ENCODE results near the gene NEK10. TPM values are rescaled to one million over a fixed set of nuclear protein-coding genes. Genes with fewer than 3 reads are reported as not detected.

NEK10 gene
- total RNA-seq, 1 experiment from 2014 or later: 1.2 TPM

DNA sequence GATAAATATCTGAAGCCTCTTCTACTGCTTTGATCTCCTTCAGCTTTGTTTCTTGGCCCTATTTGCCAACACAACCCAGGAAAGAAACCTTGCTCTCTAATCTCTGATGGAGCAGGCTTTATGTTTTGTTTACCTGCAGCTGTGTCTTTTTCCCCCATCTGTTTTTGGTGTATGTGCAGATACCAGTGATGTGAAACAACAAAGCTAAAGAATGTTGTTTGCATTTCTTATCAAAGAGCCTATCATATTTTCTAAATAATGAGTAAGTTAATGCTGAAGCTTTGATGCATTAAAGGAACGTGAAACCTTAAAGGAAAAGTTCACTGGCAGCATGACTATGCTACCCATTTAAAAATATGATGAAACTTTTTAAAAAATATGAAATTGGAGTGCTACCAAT lies 238.4 kb downstream of the NEK10 start:
- ATAC-seq: no peak
- TF ChIP-seq SP1 (IDR thresholded peaks at IDR 0.05; ENCODE audit: low read depth) (no peak), POLR2A (IDR thresholded peaks at IDR 0.05; ENCODE audit: borderline replicate concordance, extremely low read depth, insufficient read depth, insufficient read length) (no peak), ZNF274 (IDR thresholded peaks at IDR 0.05; ENCODE audit: low read depth, low read length) (no peak), FOSL1 (IDR thresholded peaks at IDR 0.05; ENCODE audit: low read depth) (no peak), SIN3A (IDR thresholded peaks at IDR 0.05; ENCODE audit: low read depth) (no peak), SRF (IDR thresholded peaks at IDR 0.05; ENCODE audit: low read depth) (no peak), RAD21 (IDR thresholded peaks at IDR 0.05; ENCODE audit: low read depth) (no peak), EZH2phosphoT487 (IDR thresholded peaks at IDR 0.05; ENCODE audit: borderline replicate concordance) (no peak)
- TF ChIP-seq, protein P1, sequence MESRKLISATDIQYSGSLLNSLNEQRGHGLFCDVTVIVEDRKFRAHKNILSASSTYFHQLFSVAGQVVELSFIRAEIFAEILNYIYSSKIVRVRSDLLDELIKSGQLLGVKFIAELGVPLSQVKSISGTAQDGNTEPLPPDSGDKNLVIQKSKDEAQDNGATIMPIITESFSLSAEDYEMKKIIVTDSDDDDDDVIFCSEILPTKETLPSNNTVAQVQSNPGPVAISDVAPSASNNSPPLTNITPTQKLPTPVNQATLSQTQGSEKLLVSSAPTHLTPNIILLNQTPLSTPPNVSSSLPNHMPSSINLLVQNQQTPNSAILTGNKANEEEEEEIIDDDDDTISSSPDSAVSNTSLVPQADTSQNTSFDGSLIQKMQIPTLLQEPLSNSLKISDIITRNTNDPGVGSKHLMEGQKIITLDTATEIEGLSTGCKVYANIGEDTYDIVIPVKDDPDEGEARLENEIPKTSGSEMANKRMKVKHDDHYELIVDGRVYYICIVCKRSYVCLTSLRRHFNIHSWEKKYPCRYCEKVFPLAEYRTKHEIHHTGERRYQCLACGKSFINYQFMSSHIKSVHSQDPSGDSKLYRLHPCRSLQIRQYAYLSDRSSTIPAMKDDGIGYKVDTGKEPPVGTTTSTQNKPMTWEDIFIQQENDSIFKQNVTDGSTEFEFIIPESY (IDR thresholded peaks at IDR 0.05; ENCODE audit: extremely low read depth, insufficient replicate concordance, low read length): no peak
- TF ChIP-seq, protein P2, sequence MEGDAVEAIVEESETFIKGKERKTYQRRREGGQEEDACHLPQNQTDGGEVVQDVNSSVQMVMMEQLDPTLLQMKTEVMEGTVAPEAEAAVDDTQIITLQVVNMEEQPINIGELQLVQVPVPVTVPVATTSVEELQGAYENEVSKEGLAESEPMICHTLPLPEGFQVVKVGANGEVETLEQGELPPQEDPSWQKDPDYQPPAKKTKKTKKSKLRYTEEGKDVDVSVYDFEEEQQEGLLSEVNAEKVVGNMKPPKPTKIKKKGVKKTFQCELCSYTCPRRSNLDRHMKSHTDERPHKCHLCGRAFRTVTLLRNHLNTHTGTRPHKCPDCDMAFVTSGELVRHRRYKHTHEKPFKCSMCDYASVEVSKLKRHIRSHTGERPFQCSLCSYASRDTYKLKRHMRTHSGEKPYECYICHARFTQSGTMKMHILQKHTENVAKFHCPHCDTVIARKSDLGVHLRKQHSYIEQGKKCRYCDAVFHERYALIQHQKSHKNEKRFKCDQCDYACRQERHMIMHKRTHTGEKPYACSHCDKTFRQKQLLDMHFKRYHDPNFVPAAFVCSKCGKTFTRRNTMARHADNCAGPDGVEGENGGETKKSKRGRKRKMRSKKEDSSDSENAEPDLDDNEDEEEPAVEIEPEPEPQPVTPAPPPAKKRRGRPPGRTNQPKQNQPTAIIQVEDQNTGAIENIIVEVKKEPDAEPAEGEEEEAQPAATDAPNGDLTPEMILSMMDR (IDR thresholded peaks at IDR 0.05 in 2 of 3, conservative IDR thresholded peaks at IDR 0.05 in 1 of 3; ENCODE audit: borderline replicate concordance in 1 of 3, insufficient read depth in 1 of 3, low read depth in 2 of 3, low read length in 2 of 3): no peak
- Histone ChIP-seq H3K9me2 (ENCODE audit: insufficient read depth) (no peaks in the 10 kb centered on the region), H3K4me3 (replicated peaks in 1 of 2; ENCODE audit: low read depth in 1 of 2, low read length in 2 of 2) (no peak overlapping the region), H2AFZ (ENCODE audit: low read depth, low read length, poor library complexity, severe bottlenecking) (no peak overlapping the region), H3K27me3 (ENCODE audit: insufficient read depth, low read length) (no peaks in the 10 kb centered on the region), H4K20me1 (ENCODE audit: insufficient read depth) (no peaks in the 10 kb centered on the region), H3K36me3 (ENCODE audit: control insufficient read depth in 1 of 2, insufficient read depth in 2 of 2, low read length in 2 of 2) (no peaks in the 10 kb centered on the region), H3K27ac (ENCODE audit: low read depth, low read length) (no peak overlapping the region), H3K79me2 (ENCODE audit: insufficient read depth, low read length) (no peaks in the 10 kb centered on the region), H3K4me2 (ENCODE audit: low read length) (no peak overlapping the region), H3K9me3 (ENCODE audit: control insufficient read depth in 1 of 2, insufficient read depth in 1 of 2, low read depth in 1 of 2, low read length in 2 of 2) (no peaks in the 10 kb centered on the region), H3K4me1 (ENCODE audit: control insufficient read depth in 1 of 2, insufficient read depth in 2 of 2, low read length in 2 of 2) (no peaks in the 10 kb centered on the region), H3K9ac (ENCODE audit: low read length) (no peak overlapping the region)
- intact Hi-C loops (cut with micrococcal nuclease): loop anchor here (5.0 kb wide), 1 partner anchor 1197 kb away; no protein-coding TSS in a partner anchor
- BruUV-seq (replicated peaks): no TSS peak
- RAD21 ChIA-PET (ENCODE audit: low non-redundant PET in 1 of 2, low total read pairs in 2 of 2, uncharacterized antibody in 2 of 2, unreplicated experiment in 2 of 2): no interaction called here
- POLR2A ChIA-PET: no interaction called here
- no peak for DNase-seq (ENCODE audit: low read depth, low spot score)
- CTCF ChIA-PET: interaction anchor here (5.6 kb wide), 1 partner anchor 123 kb away, joined by 57 read pairs; no protein-coding TSS in a partner anchor
